DOHH2 (cell line): ENCODE results near the gene DHTKD1.

Source experiments
- EZH2phosphoT487 ChIP-seq: fragments of 200-600 bp; sonication (generic); IDR thresholded peaks from 2 replicates; pipeline ENCODE4 v1.6.1; 2017; ENCODE audit warnings: borderline replicate concordance, mild to moderate bottlenecking, antibody characterized with exemption, low read length, moderate library complexity, mixed read lengths
- TF ChIP-seq, protein P1 (sequence below): fragments of 200-600 bp; sonication (generic); IDR thresholded peaks from one replicate; pipeline ENCODE4 v1.5.1; 2014; ENCODE audit warnings: antibody characterized with exemption, mild to moderate bottlenecking, low read depth, low read length; ENCODE audit not compliant: poor library complexity, severe bottlenecking

DNA sequence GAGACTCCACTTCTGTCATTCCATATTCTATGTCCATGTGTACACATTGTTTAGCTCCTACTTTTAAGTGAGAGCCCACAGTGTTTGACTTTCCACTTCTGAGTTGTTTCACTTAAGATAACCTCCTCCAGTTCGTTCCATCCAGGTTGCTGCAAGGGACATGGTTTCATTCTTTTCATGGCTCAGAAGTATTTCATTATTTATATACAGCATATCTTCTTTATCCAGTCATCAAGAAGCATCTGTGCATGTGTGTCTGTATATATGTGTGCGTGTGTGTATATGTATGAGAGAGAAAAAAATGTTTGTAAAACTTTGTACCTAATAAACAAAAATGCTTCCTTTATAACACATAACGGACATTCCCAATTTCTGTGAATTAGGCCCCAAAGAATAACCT, 66.9 kb downstream of the DHTKD1 start:
- TF ChIP-seq, protein P1, sequence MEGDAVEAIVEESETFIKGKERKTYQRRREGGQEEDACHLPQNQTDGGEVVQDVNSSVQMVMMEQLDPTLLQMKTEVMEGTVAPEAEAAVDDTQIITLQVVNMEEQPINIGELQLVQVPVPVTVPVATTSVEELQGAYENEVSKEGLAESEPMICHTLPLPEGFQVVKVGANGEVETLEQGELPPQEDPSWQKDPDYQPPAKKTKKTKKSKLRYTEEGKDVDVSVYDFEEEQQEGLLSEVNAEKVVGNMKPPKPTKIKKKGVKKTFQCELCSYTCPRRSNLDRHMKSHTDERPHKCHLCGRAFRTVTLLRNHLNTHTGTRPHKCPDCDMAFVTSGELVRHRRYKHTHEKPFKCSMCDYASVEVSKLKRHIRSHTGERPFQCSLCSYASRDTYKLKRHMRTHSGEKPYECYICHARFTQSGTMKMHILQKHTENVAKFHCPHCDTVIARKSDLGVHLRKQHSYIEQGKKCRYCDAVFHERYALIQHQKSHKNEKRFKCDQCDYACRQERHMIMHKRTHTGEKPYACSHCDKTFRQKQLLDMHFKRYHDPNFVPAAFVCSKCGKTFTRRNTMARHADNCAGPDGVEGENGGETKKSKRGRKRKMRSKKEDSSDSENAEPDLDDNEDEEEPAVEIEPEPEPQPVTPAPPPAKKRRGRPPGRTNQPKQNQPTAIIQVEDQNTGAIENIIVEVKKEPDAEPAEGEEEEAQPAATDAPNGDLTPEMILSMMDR: no peak
- TF ChIP-seq EZH2phosphoT487: no peak
